ENCODE data around the gene CD6.

CD6 gene

DNA sequence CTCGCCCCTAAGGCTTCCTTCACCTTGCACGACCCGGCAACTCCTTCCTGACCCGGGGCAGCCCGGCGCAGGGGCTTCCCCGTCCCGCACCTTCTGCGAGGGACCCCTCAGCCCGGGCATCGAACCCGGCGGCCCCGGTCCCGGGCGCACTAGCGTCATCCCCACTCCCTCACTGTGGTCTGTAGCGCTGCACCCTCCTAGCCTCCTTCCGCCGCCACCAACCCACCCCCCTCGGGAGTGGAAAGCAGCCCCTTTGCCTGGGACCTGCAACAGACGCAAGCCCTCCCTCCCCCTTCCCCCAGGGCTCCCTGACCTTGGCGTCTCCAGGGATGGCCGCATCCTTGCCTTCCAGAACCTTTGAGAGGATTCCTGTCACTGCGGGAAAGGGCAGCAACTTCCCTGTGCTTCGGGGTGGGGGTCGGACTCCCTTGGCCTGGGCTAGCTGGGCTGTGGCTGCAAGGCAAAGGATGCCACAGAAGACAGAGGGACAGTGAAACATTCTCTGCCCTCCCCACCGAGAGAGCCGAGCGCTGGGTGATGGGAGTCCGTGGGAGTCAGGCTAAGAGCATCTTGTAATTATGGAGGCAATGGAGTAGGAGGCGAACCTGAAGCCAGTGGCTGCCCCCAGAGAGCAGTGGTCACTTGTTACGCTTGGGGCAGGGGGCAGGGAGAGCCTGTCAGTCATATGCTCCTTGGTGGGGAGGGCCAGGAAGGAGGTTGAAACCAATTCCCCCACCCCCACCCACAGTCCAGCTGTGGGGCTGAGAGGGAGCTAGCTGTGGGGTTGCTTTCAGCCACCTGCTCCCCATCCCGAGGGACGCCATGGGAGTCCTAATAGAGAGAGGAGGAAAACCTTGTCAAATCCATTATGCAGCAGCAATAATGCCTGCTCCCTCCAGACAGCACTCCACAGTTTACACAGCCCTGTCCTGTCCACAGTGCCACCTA, 46.3 kb upstream of the CD6 start:
- TF ChIP-seq, protein P1, sequence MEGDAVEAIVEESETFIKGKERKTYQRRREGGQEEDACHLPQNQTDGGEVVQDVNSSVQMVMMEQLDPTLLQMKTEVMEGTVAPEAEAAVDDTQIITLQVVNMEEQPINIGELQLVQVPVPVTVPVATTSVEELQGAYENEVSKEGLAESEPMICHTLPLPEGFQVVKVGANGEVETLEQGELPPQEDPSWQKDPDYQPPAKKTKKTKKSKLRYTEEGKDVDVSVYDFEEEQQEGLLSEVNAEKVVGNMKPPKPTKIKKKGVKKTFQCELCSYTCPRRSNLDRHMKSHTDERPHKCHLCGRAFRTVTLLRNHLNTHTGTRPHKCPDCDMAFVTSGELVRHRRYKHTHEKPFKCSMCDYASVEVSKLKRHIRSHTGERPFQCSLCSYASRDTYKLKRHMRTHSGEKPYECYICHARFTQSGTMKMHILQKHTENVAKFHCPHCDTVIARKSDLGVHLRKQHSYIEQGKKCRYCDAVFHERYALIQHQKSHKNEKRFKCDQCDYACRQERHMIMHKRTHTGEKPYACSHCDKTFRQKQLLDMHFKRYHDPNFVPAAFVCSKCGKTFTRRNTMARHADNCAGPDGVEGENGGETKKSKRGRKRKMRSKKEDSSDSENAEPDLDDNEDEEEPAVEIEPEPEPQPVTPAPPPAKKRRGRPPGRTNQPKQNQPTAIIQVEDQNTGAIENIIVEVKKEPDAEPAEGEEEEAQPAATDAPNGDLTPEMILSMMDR (IDR thresholded peaks at IDR 0.05): no peak
- H3K27ac ChIP-seq: no peak overlapping the region
- peak overlapping the region; percentile 79 for H3K4me3 ChIP-seq
- no peak for DNase-seq (ENCODE audit: low spot score)

DNA sequence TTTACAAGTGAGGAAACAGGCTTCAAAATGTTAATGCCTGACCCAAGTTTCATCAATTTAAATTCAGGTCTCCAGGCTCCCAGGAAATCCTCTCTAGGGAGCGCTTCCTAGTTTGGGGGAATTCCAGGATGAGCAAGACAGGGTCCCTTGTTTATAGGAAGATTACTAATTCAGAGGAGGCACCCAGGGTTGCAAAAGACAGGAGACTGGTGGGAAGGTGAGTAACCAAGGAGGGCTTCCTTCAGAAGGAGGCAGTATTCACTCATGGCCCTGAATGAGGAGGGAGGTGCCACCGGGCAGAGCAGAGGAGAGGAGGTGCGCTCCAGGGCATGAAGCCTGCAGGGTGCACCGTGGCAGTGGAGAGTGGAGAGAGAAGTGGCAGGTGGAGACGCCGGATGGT, 45.6 kb upstream of the CD6 start:
- H3K4me3 ChIP-seq: no peak overlapping the region
- TF ChIP-seq, protein P1 (IDR thresholded peaks at IDR 0.05): no peak
- no peak overlapping the region for H3K27ac ChIP-seq
- DNase-seq (ENCODE audit: low spot score): no peak

DNA sequence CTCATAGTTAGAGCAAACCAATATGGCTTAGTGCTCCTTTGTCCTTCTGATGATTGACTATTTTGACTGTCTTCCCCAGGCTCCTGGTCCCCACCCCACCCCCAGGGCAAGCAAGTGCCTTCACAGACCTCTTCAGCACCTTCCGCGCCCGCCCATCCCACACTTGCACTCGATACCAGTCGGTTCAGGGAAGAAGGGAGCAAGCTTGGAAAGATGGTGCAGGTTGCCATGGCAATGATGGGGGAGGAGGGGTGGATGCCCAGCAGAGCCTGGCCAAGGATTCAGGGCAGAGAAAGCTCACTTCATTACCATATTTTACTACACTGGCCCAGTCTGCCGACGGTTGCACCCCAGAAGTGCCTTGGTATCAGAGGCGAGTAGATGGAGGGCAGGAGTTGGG, 45.0 kb upstream of the CD6 start:
- TF ChIP-seq, protein P1 (IDR thresholded peaks at IDR 0.05): no peak
- DNase-seq (ENCODE audit: low spot score): no peak
- H3K4me3 ChIP-seq: no peak overlapping the region
- H3K27ac ChIP-seq: no peak overlapping the region

DNA sequence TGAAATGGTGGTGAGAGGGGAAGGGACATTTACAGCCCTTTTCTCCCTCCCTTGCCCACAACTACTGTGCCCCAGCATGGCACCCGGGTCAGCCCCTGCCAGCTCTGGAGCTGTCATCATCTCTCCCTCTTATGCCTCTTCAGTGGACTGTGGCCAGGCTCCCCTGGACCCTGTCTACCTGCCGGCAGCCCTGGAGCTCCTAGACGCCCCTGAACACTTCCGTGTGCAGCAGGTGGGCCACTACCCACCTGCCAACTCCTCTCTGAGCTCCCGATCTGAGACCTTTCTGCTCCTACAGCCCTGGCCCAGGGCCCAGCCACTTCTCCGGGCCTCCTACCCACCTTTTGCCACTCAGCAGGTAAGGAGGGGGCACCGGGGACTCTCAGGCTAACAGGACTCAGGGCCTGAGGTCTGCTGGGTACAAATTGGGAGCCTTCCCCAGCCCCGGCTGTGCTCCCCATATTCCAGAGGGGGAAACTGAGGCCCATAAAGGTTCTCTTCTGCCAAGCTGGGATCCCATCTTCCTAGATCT, 44.4 kb upstream of the CD6 start:
- no peak for DNase-seq (ENCODE audit: low spot score)
- no peak overlapping the region for H3K4me3 ChIP-seq
- no peak overlapping the region for H3K27ac ChIP-seq
- TF ChIP-seq, protein P1 (IDR thresholded peaks at IDR 0.05): no peak

DNA sequence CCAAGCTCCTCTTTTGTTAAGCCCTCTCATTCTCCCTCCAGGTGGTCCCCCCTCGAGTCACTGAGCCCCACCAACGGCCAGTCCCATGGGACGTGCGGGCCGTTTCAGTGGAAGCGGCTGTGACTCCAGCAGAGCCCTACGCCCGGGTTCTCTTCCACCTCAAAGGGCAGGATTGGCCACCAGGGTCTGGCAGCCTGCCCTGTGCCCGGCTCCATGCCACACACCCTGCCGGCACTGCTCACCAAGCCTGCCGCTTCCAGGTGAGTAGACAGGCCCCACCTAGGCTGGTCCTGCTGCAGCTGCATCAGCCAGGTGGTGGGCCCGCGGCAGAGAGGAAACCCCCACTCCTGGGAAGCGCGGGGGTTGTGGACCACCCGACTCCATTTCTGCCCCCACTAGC, 43.9 kb upstream of the CD6 start:
- DNase-seq (ENCODE audit: low spot score): no peak
- Histone ChIP-seq H3K4me3 (no peak overlapping the region), H3K27ac (no peak overlapping the region)
- TF ChIP-seq, protein P1 (IDR thresholded peaks at IDR 0.05): no peak

DNA sequence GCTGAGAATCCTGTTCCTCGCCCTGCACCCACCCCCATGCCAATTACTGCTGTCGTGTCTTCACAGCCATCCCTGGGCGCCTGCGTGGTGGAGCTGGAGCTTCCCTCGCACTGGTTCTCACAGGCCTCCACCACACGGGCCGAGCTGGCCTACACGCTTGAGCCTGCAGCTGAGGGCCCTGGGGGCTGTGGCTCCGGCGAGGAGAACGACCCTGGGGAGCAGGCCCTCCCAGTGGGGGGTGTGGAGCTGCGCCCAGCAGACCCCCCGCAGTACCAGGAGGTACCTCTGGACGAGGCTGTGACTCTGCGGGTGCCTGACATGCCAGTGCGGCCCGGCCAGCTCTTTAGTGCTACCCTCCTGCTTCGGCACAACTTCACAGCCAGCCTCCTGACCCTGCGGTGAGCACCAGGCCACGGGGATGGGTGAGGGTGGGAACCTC, 42.9 kb upstream of the CD6 start:
- TF ChIP-seq, protein P1 (IDR thresholded peaks at IDR 0.05): no peak
- DNase-seq (ENCODE audit: low spot score): no peak
- H3K27ac ChIP-seq: no peak overlapping the region
- no peak overlapping the region for H3K4me3 ChIP-seq

DNA sequence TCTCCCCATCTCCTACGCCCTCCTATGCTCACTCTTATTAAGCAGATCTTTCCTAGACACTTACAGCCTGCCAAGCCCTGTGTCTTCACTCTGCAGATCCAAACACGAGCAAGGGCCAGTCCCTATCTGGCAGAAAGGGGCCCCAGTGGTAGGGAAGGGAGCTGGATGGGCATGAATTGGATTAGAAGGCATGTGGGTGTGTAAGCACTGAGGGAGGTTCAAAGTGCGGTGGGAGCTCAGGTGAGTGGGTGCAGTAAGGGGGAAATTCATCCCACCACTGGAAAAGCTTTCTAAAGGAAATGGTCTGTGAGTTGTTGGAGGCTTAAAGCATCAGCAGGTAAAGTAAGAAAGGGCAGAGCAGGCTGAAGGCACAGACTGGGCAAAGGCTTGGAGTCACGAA, 41.7 kb upstream of the CD6 start:
- DNase-seq (ENCODE audit: low spot score): no peak
- H3K27ac ChIP-seq: no peak overlapping the region
- no peak overlapping the region for H3K4me3 ChIP-seq
- TF ChIP-seq, protein P1 (IDR thresholded peaks at IDR 0.05): no peak
